ENCODE results near the gene AK2.
"Not testable (repeated sequence)": the region's sequence is repeated elsewhere in the genome, so short reads cannot be mapped to it uniquely, and the experiment has no call there.

Gene AK2

DNA sequence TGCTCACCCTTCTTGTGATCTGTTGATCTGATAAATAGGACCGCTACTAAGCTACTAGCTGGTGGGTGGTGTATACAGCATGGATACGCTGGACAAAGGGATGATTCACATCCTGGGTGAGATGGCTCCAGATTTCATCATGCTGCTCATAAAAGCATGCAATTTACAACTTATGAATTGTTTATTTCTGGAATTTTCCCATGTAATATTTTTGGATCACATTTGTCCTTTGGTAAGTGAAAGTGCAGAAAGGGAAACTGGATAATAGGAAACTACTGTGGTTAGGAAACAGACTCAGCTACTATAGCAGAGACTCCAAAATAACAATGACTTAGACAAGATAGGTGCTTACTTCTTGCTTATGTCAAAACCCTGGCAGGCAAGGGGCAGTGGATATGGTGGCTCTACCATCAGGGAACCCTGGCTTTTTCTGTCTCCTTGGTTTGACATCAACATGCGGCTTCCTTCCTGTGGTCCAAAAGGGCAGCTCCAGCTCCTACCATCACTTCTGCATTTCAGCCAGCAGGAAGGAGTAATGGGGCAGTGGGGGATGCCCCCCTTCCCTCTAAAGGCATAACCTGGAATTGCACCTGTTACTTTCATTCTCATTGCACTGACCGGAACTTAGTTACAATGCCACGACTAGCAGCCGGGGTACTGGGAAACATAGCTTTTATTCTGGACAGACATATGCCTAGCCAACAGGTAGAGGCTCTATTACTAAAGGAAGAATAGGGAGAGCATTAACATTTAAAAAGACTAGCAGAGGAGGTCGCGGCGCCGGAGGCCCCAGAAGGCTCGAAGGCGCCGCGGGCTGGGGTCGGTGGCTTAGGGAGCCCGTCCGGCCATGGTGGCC lies 13.8 kb upstream of the AK2 start:
- DNase-seq (ENCODE audit: low spot score) = no peak

- no peak for DNase-seq (ENCODE audit: low spot score)
Measured at GRCh38 chr1:33049371-33049770, 12.7 kb upstream of the AK2 start.

DNA sequence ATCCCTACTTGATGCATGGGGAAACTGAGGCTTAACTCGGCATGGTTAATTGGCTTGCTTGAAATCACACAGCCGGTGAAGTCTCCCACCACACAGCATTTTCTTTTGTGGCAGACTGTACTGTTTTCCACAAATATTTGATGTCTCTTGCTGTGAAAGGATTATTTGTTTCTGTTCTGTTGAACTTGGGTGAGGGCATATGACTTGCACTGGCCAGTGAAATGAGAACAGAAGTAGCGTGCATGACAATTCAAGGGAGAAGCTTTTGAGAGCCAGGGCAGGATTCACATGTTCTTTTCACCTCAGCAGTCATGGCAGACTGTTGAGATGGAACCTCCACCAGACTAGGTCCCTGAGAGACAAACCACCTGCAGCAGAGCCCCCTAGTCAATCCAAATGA lies 11.7 kb upstream of the AK2 start:
- no peak for DNase-seq (ENCODE audit: low spot score)

- no peak for DNase-seq (ENCODE audit: low spot score)
Measured at GRCh38 chr1:33047839-33048305, 11.2 kb upstream of the AK2 start.

DNA sequence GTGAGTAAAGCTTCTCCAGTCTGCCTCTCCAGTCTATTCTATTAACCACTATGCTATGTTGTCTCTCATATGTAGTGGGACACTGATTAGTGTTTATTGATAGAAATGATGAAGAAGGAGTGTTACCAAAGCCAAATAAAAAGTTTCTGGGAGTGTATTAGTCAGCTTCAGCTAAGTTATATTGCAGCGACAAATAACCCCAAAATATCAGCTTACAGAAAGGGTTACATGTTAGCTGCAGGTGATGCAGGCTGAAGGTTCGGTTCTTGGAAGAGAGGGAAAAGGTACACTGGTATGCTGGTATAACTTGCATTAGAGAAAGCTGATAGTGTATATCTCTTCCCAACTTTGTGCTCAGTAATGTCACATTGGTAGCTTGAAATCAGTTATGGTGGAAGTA lies 10.6 kb upstream of the AK2 start:
- DNase-seq (ENCODE audit: low spot score) = no peak

- DNase-seq (ENCODE audit: low spot score) = not testable (repeated sequence)
Measured at GRCh38 chr1:33046234-33046633, 9.6 kb upstream of the AK2 start.

DNA sequence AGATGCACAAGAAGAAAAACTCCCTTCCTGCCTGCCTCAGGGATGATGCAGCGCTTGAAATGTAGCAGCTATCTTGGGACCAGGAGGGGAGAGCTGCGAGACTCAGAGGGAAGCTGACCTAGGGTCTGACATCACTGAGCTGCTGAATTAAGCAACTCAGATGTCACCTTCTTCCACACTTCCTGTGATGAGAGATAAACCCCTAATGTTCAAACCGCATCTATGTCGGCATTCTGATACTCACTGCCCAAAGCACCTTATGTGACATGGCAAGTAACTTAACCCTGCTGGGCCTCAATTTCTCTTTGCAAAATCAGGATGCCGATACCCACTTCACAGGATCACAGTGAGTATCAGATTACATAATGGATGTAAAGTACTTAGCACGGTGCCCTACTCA lies 9.1 kb upstream of the AK2 start:
- DNase-seq (ENCODE audit: low spot score) = peak; percentile 45

DNA sequence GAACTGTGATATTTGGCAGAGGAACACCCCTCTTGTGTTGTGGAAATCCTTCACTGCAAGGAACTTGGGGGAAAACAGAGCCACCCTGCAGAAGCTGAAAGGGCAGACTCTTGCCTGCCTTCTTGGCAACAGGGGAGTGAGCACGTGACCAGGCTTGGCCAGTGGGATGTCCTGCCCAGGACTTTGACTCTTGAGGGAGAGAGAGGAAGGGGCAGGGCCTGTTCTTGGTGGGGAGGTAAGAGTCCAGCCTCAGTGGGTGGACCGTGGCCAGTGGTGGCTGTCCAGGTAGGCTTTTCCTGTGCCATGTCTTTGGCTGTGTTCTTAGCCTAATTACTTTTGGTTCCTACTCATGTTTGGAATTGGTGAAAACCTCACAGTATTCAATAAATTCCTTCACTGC lies 8.6 kb upstream of the AK2 start:
- DNase-seq (ENCODE audit: low spot score) = no peak

DNA sequence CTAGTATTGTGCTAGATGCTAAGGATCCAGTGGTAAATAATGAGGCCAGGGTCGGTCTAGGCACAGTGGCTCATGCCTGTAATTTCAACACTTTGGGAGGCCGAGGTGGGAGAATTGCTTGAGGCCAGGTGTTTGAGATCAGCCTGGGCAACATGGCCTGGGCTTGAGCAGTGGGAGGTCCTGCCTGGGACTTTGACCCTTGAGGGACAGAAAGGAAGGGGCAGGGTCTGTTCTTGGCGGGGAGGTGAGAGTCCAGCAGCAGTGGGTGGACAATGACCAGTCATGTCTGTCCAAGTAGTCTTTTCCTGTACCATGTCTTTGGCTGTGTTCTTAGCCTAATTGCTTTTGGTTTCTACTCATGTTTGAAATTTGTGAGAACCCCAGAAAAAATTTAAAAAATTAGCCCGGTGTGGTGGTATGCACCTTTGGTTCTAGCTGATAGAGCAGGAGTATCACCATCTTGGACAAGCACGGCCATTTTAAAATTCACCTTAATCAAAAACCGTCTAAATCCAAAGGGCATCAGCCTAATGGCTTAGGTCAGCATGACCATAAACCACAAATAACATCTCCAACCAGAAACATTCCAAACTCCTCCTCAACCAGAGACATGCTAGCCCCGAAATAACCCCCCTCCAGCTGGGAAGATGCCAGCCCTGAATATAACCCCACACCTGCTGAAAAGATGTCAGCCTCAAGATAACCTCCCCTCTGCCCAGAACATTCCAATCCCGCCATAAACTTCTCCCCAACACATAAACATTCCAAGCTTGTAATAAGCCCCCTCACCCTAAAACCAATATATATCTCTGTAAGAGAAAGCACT lies 6.8 kb upstream of the AK2 start:
- no peak for DNase-seq (ENCODE audit: low spot score)

DNA sequence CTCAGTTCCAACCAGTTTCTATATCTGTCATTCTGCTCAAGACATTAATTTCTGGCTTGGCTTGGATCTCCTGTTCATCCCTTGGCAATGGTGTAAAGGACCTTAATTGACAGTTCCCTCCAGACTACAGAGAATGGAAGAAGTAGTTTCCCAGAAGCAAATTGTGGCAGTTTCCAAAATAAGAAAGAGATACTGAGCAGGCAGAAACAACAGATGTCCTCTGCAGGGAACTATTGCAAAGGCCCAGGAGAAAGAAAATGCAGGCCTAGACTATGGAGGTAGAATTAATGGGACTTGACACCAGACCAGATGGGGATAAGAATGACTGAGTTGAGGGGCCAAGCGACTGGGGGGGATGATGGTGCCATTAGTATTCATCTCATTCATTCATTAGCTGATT lies 6.1 kb upstream of the AK2 start:
- DNase-seq (ENCODE audit: low spot score) = no peak

DNA sequence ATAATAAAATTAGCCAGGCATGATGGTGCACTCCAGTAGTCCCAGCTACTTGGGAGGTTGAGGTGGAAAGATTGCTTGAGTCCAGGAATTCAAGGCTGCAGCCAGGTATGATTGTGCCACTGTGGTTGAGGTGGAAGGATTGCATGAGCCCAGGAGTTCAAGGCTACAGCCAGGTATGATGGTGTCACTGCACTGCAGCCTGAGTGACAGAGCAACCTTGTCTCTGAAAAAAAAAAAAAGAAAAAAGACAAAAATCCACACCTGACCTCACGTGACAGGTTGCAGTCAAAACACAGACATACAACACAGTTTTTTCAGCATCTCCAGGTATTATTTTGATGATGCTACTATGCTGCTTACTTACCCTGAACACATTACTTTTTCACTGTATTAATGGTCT lies 4.3 kb upstream of the AK2 start:
- no peak for DNase-seq (ENCODE audit: low spot score)

DNA sequence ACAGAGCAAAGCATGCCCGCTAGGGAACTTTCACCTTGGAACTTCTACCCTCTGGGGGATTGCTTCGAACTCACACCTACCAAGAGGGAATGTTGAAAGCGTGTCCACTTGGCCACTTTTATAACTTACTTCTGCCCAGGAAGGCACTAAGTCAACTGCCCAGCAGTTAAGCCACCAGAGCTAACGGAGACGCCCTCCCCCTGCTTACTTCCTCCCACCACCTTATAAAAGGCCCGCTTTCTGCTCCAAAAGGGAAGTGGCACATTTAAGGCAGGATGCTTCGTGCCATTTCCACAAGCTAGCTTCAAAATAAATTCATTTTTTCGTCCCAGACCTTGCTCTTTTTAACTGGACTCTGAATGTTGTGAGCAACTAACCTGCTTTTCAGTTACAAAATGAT lies 3.2 kb upstream of the AK2 start:
- no peak for DNase-seq (ENCODE audit: low spot score)

GRCh38 chr1:33036051-33036525 lies 595 bp downstream of the AK2 start:
- no peak for DNase-seq (ENCODE audit: low spot score)

DNA sequence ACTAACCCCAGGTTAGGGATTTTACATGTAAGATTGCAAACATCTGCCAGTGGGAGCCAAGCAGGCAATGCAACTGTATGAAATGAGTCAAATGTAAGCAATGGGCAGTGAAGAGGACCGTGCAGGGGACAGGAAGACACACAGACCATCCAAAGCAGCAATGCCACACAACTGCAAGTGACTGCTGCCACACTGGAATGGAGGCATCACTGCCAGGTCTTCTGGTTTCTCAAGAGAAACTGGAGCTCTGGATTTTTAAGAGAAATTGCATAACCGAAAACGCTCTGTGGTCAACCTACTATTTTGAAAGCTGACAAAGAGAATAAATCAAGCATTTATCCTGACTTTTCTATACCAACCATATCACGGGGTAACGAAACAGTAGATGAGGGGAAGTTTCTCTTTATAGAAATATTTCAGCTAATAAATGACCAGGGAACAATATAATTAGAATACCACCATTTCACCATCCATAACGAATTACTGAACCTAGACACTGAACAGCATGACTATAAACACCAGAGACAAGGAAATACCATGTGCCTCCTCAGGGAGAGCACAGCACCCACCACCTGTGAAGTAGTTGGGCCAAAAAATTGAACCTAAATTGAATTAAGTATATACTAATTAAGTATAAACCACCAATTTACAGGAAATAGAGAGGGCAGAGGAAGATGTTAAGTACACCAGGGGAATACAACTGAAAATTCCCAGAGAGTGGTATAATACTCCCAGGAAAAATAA lies 4.4 kb downstream of the AK2 start:
- no peak for DNase-seq (ENCODE audit: low spot score)

- DNase-seq (ENCODE audit: low spot score) = no peak
Measured at GRCh38 chr1:33031506-33031905, 5.2 kb downstream of the AK2 start.

- DNase-seq (ENCODE audit: low spot score) = no peak
Measured at GRCh38 chr1:33030575-33030974, 6.1 kb downstream of the AK2 start.

GRCh38 chr1:33029921-33030320 lies 6.8 kb downstream of the AK2 start:
- no peak for DNase-seq (ENCODE audit: low spot score)

DNA sequence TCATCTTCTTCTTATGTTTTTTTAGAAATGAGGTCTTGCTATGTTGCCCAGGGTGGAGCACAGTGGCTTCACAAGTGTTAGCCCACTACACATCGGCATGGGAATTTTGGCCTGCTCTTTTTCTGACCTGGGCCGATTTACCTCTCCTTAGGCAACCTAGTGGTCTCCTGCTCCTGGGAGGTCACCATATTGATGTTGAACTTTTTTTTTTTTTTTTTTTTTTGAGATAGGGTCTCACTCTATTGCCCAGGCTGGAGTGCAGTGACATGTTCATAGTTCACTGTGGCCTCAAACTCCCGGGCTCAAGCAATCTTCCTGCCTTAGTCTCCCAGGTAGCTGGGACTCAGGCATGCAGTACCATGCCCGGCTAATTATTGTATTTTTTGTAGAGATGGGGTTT lies 7.5 kb downstream of the AK2 start:
- no peak for DNase-seq (ENCODE audit: low spot score)

DNA sequence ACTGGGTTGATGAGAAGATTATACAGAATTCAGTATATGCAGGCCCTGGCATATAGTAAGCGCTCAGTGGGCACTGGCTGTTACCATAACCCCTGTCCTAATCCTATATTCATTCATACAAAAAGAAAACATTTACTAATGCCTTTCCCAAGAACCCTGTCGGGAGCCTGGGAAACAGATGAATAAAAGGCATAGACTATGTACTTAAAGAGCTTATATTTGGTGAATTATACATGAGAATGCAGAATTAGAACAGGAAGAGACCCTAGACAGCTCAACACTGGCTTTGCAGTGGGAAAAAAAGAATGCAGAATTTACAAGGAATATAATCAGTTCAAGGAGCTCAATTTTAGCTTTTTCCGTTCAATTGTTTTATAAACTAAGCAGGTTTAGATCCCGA lies 10.9 kb downstream of the AK2 start:
- no peak for DNase-seq (ENCODE audit: low spot score)

DNA sequence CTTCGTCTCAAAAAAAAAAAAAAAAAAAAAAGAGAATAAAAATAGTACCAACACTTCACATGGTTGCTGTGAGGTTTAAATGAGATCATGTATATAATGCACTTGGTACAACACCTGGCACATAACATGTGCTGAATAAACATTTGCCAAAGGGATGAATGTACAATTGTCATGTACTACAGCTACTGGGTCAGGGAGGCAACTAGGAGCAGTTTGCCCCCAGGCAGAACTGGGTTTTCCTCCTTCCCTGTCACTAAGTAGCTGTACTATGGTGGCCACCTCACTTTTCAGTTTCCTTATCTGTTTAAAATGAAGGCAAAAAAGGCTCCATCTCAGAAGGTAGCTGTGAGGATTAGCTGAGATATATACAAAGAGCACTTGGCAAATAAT lies 11.5 kb downstream of the AK2 start:
- no peak for DNase-seq (ENCODE audit: low spot score)

DNA sequence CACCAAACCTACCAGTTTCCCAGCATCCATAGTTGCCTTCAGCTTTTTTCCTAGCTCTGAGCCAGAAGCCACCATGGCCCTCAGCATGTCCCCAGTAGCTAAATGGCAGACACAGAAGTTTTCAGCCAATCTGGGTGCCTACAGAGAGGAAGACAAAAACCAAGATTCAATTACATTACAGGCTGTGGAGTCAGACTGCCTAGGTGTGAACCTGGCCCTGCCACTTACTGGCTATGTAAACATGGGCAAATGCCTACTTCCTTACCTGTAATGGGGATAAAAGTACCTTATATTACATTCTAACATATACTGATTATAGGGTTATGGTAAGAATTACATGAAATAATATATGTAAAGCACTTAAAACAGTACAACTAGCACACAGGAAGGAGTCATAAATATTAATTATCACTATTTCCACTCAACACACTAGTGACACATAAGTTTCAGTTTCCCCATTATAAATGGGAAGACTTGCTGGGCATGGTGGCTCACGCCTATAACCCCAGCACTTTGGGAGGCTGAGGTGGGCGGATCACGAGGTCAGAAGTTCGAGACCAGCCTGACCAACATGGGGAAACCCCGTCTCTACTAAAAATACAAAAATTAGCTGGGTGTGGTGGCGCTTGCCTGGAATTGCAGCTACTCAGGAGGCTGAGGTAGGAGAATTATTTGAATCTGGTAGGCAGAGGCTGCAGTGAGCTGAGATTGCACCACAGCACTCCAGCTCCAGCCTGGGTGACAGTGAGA lies 12.1 kb downstream of the AK2 start:
- peak; percentile 30 for DNase-seq (ENCODE audit: low spot score)
